Retina (tissue), 1 donor: Measurements from ENCODE around the gene JADE2.
"Not testable (repeated sequence)": the region's sequence is repeated elsewhere in the genome, so short reads cannot be mapped to it uniquely, and the experiment has no call there.

Experiments
- DNase-seq: peaks from one replicate; pipeline ENCODE4 v3.0.0-alpha.2; 2016

The JADE2 gene

DNA sequence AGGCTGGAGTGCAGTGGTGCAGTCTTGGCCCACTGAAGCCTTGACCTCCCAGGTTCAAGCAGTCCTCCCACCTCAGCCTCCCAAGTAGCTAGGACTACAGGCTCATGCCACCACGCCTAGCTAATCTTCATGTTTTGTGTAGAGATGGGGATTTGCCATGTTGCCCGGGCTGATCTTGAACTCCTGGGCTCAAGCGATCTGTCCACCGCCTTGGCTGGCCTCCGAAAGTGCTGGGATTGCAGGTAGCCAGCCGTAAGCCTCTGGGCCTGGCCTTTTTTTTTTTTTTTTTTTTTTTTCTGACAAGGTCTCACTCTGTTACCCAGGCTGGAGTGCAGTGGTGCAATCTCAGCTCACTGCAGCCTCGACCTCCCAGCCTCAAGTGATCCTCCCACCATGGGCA is 27.2 kb downstream of the JADE2 start:
- DNase-seq: not testable (repeated sequence)

DNA sequence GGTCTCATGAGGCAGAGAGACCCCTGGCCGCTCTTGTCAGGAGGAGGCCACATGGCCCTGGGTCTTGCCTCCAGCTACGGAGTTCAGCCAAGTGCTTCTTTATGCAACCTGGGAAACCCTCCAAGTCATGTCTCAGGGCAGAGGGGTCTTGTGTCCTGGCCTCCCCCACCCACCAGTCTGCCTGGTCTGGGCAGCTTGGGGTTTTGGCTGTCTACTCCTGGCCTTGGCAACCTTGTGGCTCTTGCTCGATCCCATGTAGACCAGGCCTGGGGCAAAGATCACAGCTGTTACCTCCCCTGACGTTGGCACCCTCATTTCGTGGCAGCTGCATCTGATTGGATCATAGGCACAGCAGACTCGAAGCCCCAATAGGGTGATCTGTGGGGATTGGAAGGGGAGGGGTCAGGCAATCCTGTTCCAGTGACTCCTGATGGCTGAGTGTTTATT is 28.4 kb downstream of the JADE2 start:
- no peak for DNase-seq

DNA sequence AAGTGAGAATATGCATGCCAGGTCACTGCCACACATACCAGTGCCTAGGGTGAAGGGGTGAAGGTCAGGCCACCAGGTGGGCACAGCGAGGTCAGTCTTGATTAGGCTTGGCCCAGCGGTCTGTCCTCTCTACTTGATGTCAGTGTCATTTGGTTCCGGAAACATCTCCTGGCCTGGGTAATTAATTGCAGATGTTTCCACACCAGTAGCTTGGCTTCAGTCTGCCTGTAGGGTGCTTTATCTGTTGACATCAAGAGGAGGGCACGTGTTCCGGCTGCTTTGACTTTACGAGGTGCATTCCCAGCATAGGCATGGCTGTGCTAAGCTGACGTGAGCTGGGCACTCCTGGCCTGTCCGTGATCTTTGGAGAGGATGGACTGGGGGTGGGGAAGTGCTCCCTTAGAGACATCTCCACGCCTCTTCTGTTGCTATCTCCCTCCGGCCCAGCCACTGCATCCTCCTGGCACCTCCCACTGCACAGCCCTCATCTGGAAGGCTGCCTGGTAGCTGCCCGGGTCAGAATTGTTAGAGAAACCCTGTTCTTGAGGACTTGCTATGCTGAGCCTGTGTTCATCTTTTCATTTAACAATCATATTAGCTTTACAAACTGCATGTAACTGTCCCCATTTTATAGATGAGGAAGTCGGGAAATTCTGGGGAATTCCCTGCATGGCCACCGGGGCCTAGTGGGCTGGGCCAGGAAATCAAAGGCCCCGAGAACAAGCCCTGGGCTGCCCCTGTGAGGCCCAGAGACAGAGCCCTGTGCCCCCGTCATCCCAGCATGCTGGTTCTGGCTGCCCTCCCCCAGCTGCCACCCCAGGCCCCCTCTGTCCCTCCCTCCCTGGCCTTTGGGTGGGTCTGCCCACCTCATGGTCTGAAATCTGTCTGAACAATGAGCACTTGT is 29.1 kb downstream of the JADE2 start:
- peak; percentile 39 for DNase-seq

DNA sequence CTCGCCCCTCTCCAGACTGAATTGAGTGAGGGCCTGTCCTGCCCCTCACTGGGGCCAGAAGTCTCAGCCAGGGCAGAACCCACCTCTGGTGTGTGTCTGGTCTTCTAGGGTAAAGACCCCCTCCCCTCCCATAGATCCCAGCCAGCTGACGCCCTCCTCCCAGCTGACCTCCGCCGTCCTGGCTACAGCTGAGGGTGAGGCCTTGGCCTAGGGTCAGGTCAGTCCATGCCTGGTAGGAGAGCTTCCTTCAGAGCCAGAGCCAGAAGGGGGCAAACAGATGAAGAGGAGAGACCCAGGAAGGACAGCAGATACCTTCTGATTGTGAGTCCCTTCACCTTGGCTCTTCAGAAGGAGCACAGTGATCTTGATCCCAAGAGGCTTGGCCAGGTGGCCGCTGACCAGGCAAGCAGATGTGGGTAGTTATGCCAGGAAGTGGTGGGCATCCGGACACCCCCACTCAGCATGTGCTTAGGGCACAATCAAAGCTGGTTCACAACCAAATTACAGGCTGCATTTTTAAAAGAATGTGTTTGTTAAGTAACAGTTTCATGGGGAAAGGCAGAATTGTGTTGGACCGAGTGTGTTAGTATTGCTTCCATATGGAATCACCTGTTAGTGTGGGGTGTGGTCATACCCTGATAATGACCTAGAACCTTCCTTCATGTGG is 29.9 kb downstream of the JADE2 start:
- peak; percentile 23 for DNase-seq

DNA sequence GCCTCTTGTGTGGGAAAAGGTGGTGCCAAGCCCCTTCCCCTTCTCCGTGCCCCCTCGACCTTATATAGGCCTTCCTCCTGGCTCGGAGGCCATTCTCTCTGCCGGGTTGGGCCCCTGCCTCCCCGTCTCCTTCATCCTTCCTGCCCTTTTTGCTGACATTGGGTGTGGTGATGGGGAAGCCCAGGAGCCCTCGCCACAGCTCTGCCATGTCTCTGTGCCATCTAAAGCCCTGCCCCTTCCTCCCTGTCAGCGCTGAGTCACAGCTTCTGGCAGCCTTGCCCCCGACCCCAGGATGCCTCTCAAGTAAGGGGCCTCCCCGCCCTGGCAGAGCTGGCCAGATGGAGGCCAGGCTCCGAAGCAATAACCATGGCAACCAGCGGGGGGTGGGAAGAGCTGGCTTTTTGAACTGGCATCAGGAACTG is 30.4 kb downstream of the JADE2 start:
- DNase-seq: peak; percentile 61

DNA sequence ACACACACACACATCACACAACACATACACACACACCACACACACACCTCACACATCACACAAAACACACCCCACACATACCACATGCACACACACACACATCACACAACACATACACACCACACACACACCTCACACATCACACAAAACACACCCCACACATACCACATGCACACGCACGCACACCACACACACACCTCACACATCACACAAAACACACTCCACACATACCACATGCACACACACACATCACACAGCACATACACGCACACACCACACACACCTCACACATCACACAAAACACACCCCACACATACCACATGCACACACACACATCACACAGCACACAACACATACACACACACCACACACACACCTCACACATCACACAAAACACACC is 31.1 kb downstream of the JADE2 start:
- DNase-seq: not testable (repeated sequence)

DNA sequence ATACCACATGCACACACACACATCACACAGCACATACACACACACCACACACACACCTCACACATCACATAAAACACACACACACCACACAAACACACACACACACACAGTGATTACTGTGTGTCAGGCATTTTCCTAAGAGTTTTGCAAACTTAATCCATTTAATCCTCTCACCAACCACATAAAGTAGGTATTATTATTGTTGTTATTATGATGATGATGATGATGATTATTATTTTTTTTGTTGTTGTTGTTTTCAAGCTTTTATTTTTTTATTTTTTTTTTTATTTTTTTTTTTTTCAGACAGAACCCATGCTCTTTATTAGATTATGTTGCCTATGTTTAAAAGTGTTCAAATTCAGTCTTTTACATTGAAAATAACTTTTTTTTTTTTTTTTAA is 31.5 kb downstream of the JADE2 start:
- DNase-seq: no peak

DNA sequence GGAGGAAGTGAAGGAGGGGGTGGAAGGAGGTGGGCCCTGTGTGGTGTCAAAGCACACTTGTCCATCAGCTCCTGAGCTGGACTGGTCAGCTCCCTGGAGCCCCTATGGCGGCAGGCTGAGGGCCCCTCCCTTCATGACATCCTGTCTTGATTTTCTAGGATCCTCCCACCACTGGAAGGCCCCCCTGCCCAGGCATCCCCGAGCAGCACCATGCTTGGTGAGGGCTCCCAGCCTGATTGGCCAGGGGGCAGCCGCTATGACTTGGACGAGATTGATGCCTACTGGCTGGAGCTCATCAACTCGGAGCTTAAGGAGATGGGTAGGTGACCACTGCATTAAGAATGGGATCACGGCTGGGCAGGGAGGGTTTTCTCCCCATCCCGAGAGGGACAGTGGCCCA is 34.2 kb downstream of the JADE2 start:
- no peak for DNase-seq

DNA sequence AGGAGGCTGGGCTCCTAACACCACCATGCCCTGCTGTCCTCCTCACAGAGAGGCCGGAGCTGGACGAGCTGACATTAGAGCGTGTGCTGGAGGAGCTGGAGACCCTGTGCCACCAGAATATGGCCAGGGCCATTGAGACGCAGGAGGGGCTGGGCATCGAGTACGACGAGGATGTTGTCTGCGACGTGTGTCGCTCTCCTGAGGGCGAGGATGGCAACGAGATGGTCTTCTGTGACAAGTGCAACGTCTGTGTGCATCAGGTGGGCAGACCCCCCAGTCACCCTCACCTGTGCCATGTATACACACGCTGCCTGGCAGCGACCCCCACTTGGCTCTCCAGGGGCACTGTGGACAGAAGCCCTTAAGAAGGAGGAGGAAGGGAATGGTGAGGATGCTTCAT is 35.2 kb downstream of the JADE2 start:
- no peak for DNase-seq

DNA sequence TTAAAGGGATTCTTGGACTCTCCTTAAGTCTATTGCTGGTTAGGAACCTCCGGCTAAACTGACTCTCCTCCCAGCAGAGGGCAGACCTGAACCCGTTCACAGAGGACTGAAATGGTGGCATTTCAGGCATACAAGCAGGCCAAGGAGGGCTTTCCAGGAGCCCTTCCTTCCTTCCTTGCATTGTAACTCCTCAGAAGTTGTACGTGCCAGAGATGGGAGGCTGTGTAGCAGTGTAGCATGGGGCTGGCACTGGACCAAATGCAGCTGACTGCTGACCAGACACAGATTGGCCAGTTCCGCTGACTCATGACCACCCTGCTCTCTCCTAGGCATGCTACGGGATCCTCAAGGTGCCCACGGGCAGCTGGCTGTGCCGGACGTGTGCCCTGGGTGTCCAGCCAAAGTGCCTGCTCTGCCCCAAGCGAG is 36.4 kb downstream of the JADE2 start:
- DNase-seq: no peak

DNA sequence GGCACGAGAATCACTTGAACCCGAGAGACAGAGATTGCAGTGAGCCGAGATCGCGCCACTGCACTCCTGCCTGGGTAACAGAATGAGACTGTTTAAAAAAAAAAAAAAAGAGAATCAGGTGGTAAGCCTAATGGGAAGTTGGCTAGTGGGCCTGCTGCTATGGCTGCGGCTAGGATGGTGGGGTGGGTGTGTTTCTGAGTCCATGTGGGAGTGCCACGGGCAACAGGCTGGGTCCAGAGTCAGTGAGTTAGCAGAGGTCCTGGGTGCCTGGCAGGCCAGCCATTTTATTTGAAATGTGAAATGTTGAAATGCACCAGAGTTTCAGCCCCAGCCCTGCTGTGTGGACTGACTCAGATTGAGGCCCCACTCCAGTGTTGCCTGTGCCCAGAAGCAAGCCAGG is 37.8 kb downstream of the JADE2 start:
- DNase-seq: no peak

DNA sequence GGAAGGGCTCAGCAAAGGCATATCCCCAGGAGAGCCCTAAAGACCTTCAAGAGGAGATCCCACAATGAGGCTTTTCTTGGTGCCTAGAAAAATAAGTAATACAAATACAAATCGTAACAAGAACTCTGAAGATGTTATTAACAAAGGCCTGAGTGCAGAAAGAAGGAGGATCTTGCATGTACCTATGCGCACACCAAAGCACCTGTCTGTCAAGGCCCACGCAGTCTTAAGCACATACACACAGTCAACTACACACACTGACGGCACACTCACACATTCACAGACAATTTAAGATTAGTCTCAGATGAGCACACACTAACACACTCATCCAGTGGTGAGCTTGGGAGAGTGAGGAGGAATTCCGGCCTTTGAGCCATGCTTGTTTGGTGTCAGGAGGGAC is 38.5 kb downstream of the JADE2 start:
- no peak for DNase-seq

DNA sequence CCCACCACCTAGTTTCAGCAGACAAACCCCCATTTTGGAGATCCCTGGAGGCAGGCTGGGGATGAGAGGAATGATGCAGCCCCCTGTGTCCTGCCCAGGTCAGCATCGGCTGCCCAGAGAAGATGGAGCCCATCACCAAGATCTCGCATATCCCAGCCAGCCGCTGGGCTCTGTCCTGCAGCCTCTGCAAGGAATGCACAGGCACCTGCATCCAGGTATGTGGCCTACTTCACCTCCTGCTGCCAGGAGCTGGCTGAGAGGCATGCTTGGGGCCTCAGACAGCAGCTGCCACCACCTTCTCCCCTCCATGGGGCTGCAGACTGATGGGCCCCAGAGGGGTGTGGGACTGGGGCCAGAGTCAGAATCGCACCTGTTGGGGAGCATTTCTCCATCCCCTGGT is 38.9 kb downstream of the JADE2 start:
- no peak for DNase-seq

DNA sequence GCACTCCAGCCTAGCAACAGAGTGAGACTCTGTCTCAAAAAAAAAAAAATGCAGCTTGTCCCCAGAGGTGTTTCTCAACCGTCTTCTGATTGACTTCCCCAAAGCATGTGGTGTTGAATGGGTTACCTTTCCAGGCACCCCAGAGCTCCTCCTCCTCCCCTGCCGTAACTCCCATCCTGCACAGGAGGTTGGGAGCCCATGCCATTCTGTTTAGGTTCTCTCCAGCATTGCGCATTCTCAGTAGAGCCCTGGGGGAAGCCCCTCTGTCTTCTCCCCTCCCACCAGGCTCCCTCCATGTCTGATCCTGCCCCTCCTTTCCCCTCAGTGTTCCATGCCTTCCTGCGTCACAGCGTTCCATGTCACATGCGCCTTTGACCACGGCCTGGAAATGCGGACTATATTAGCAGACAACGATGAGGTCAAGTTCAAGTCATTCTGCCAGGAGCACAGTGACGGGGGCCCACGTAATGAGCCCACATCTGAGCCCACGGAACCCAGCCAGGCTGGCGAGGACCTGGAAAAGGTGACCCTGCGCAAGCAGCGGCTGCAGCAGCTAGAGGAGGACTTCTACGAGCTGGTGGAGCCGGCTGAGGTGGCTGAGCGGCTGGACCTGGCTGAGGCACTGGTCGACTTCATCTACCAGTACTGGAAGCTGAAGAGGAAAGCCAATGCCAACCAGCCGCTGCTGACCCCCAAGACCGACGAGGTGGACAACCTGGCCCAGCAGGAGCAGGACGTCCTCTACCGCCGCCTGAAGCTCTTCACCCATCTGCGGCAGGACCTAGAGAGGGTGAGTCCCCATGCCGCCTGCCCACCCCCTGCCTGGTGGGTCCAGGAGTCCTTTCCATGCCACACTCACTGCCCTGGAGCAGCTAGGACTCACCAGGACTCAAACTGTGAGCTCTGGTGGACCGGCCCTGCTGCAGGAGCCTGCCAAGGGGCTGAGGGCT is 40.6 kb downstream of the JADE2 start:
- no peak for DNase-seq

DNA sequence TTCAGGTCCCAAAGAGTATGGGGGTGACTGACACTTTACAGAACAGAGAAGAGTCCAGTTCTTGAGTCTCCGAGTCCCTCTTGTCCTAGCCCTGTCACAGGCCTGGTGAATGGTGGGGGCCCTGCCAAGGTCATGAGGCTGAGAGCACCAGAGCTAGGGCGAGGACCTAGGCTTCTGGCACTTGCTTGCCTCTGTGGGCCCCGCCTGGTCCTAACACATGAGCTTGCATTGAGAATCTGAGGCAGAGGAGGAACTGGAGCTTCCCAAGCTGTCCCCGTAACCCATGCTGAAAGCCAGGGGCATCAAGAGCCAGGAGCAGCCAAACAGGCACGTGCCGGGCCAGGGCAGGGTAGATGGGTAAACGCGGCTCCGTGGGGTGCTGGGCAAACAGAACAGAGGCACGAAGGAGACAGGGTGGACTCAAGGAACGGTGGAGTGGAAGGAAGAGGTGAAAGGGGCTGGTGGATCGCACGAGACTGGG is 41.3 kb downstream of the JADE2 start:
- no peak for DNase-seq

DNA sequence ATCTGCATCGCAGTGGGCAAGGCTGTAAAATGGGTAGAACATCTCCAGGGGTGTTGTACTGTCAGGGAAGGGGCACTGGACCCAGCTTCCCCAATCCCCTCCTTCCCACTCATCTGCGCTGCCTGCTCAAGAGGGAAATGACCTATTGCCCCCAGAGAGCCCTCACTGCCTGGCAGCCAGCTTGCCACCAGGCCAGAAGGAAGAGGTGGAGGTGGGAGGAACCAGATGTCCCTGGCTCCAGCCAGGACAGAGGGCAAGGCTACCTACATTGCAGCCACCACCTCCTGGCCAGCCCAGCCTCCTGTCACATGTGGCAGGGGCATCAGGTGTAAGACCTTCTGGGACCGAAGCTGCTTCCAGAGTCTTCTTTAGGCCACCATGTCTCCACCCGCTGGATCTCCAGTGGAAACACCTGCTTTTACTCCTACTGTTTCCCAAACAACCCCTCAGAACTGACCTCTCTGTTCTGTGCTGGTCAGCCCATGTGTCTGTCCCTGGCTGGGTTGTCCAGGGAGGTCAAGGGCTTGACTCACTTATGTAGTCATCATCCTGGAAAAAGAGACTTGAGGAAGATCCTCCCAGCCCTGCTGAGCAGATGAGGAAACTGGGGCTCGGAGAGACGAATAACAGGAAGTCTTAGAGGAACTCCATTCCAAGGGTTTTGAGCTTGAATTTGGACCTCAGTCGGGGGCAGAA is 42.3 kb downstream of the JADE2 start:
- no peak for DNase-seq

DNA sequence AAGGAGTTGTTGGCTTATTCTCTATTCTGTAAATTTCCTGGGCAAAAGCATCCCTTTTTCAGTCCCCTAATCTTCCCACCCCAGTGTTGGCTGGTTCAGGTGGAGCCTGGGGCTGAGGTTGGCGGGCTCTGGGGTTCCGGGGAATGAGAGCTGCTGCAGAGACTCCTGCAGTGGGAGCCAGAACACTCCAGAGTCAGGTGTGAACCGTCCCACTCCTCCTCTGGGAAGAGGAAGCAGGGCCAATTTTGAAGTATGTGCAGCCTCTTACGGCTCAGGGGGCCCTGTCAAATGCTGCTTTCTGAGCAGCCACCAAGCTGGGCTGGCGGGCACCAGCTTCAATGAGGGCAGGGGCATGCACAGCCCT is 42.8 kb downstream of the JADE2 start:
- DNase-seq: no peak

DNA sequence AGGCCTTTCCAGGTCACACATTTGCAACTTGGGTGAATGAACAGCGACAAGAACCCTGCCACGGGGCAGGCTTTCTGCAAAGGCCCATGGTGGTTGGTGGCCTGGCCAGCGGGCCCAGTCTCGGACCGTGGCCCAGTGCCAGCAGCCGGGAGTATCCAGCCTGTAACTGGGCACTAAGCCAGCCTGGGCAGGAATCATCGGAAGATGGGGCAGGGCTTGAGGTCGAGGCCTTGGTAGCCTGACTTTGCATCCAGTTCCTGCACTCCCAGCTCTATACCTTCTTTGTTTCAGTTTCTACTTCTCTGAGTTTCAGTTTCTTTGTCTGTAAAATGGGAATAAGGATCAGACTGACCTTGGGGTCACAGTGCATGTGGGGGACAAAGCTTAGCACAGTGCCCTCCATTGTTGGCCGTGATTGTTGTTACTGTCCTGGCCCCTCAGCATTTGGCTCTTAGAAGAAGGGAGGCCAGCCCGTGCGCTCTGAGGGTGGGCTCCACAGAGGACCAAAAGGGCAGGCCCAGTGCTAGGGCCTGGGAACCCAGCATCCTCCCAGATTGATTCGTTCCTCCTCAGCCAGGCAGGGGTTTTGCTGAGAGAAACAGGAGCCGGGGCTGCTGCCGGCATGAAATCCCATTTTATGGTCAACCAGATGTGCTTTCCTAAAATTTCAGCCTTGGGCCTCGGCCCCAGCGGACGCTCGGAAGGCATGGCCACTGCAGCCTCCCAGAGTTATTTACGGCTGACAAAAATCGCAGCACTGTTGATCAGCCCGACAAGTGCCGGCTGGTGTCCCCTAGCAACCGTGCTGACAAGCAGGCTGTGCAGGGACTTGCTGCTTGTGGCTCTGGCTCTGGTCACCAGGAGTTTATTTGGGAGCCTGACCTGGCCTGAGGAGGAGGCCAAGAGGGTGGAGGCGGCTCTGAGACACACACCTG is 43.6 kb downstream of the JADE2 start:
- DNase-seq: peak; percentile 54

DNA sequence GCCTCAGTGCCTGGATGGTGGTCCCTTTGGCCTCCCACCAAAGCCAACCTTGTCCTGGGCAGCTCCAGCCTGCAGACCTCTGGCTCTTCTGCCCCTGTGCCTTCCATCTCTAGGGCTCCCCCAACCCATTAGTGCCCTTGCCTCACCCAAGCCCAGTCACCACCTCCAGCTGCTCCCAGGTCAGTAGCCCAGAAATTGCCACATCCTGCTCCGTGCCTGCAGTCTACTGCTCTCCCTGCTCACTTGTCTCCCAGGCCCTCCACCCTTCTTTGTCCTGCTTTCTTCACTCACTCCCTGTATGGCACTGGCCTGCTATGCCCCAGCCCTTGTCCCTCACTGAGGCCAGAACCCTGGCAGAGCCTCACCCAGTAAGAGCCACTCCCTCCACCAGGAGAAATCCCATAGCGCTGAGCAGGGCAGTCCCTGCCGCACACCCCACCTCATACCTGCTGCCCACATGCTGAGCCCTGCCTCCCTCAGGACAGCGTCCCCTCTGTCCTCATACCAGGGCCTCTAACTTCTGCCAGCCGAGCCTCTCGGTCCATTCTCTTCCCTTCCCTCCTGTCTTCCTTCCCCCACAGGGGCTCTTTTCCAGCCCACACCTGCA is 44.4 kb downstream of the JADE2 start:
- DNase-seq: no peak

DNA sequence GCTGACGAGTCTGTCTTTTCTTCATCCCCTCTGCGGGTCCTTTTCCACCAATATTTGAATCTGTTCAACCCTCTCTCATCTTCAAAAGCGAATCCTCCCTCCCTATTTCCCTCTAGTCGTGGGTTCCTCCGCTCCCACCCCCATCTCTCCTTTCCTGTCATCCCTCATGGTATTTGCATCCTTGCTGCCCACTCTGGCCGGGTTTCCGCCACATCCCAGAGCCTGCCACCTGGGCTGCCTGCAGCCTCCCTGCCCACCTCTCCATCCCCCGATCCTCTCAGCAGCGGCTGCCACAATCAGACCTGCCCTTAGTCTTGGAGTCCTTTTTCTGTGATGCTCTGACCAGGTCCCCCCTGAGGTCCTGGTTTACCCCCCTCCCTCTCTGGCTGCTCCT is 44.9 kb downstream of the JADE2 start:
- no peak for DNase-seq

DNA sequence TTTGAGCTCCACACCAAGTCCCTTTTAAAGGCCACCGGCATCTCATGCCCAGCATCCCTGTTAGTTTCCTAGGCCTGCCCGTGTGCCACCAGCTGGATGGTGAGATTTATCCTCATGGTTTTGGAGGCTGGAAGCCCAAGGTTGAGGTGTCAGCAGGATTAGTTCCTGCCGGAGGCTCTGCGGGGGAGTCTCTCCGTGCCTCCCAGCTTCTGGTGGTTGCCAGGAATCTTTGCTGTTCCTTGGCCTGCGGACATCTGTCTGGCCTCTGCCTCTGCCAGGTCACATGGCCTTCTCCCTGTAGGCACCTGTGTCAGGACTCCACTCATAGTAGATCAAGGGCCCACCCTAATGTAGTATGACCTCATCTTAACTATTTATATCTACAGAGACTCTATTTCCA is 45.4 kb downstream of the JADE2 start:
- DNase-seq: no peak
